DND-41 (cell line): ENCODE data around the gene SOX8.
"Not testable (repeated sequence)": the region's sequence is repeated elsewhere in the genome, so short reads cannot be mapped to it uniquely, and the experiment has no call there.

Experiments used
- ATAC-seq: fragments of 200-7000 bp; cut with Tn5 transposase; 3 replicates; pipeline ENCODE4 v1.9.1; 2021; ENCODE audit warnings: low read depth; ENCODE audit not compliant: insufficient read depth
- DNase-seq: peaks from one replicate; pipeline ENCODE4 v3.0.0-alpha.2; 2020
- H2AFZ ChIP-seq: 2 replicates; pipeline ENCODE4 v1.6.0; 2012; ENCODE audit warnings: low read depth, low read length
- H3K27ac ChIP-seq: 2 replicates; pipeline ENCODE4 v1.5.1; 2012; ENCODE audit warnings: low read length, inconsistent platforms
- H3K27me3 ChIP-seq: fragments of 200-600 bp; sonication (generic); 2 replicates; pipeline ENCODE4 v1.6.0; 2012; ENCODE audit warnings: low read length, mild to moderate bottlenecking, inconsistent platforms; ENCODE audit not compliant: insufficient read depth, poor library complexity
- H3K36me3 ChIP-seq: 2 replicates; pipeline ENCODE4 v1.5.1; 2012; ENCODE audit warnings: low read length, inconsistent platforms; ENCODE audit not compliant: insufficient read depth
- H3K4me1 ChIP-seq: 2 replicates; pipeline ENCODE4 v1.5.1; 2012; ENCODE audit warnings: mild to moderate bottlenecking, low read length; ENCODE audit not compliant: insufficient read depth
- H3K4me2 ChIP-seq: 2 replicates; pipeline ENCODE4 v1.6.0; 2012; ENCODE audit warnings: mild to moderate bottlenecking, moderate library complexity, low read length, inconsistent platforms; ENCODE audit not compliant: insufficient read depth
- H3K4me3 ChIP-seq, 2 experiments: fragments of 200-600 bp in 1 of 2; shearing (Covaris generic) in 1 of 2; 2 replicates each; pipeline ENCODE4 v1.5.1; 2012 to 2016; ENCODE audit warnings: inconsistent platforms in 2 of 2, low read length in 2 of 2, mild to moderate bottlenecking in 2 of 2, low read depth in 1 of 2, moderate library complexity in 1 of 2
- H3K79me2 ChIP-seq: 2 replicates; pipeline ENCODE4 v1.6.0; 2012; ENCODE audit warnings: low read length, inconsistent platforms; ENCODE audit not compliant: insufficient read depth
- H3K9ac ChIP-seq: 2 replicates; pipeline ENCODE4 v1.6.0; 2012; ENCODE audit warnings: low read depth, mild to moderate bottlenecking, inconsistent platforms, low read length, moderate library complexity
- H3K9me3 ChIP-seq: 2 replicates; pipeline ENCODE4 v1.5.1; 2012; ENCODE audit warnings: low read length, moderate library complexity, mild to moderate bottlenecking, inconsistent platforms; ENCODE audit not compliant: insufficient read depth, severe bottlenecking
- H4K20me1 ChIP-seq: 2 replicates; pipeline ENCODE4 v1.6.0; 2012; ENCODE audit warnings: low read length; ENCODE audit not compliant: insufficient read depth
- CTCF ChIP-seq: IDR thresholded peaks from 2 replicates; pipeline ENCODE4 v1.5.1; 2012; ENCODE audit warnings: borderline replicate concordance, low read length, moderate library complexity, mild to moderate bottlenecking; ENCODE audit not compliant: poor library complexity, severe bottlenecking; ENCODE audit errors: extremely low read depth
- EZH2 ChIP-seq: IDR thresholded peaks from 3 replicates; pipeline ENCODE4 v1.6.1; 2012; ENCODE audit warnings: borderline replicate concordance, low read depth, mild to moderate bottlenecking, moderate library complexity, low read length, inconsistent platforms; ENCODE audit not compliant: severe bottlenecking

The SOX8 gene

DNA sequence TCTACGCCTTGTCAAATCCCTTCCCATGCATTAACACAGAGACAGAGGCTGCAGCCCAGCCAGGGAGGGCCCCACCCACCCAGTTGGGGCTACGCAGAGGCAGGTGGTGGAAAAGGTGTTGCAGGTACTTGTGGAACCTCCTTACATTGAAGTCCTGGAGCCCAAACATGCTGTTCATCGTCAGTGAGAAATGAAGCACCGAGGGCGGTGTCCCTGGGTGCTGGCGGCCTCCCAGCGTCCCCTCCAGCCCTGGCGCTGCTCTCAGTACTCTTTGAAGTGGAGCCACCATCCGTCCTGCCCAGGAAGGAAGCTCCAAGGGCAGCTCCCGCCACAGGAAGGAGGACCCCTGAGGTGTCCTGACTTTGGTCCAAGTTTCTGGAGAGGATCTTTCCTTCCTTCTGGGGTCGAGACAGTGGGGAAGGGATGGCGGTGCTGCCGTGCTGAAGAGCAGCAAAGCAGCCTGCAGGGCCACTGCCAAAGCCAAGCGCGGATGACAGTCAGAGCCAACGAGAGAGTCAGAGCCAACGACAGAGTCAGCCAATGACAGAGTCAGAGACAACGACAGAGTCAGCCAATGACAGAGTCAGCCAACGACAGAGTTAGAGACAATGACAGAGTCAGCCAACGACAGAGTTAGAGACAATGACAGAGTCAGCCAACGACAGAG, 34.2 kb upstream of the SOX8 start:
- Histone ChIP-seq H3K27ac (no peak overlapping the region), H4K20me1 (peaks cover 3% of the 10 kb centered on the region; the same call in 1 of the 2 replicates), H3K9me3 (peaks cover 10% of the 10 kb centered on the region), H3K4me1 (no peaks in the 10 kb centered on the region), H3K4me2 (no peak overlapping the region), H3K27me3 (no peaks in the 10 kb centered on the region), H3K4me3 (no peak overlapping the region), H3K9ac (no peak overlapping the region), H2AFZ (no peak overlapping the region), H3K36me3 (peaks cover 50% of the 10 kb centered on the region), H3K79me2 (no peaks in the 10 kb centered on the region)
- DNase-seq = no peak
- ATAC-seq = no peak
- TF ChIP-seq EZH2 = no peak
- TF ChIP-seq CTCF = no peak

DNA sequence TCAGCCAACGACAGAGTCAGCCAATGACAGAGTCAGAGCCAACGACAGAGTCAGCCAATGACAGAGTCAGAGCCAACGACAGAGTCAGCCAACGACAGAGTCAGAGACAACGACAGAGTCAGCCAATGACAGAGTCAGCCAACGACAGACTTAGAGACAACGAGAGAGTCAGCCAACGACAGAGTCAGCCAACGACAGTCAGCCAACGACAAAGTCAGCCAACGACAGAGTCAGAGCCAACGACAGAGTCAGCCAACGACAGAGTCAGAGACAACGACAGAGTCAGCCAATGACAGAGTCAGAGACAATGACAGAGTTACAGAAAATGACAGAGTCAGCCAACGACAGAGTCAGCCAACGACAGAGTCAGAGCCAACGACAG, 33.7 kb upstream of the SOX8 start:
- H4K20me1 ChIP-seq, H3K4me3 ChIP-seq, H3K9me3 ChIP-seq, H3K4me2 ChIP-seq, ATAC-seq, H2AFZ ChIP-seq, H3K27me3 ChIP-seq, H3K4me1 ChIP-seq, H3K9ac ChIP-seq, H3K79me2 ChIP-seq, DNase-seq, H3K27ac ChIP-seq: not testable (repeated sequence)
- peaks cover 49% of the 10 kb centered on the region for H3K36me3 ChIP-seq

DNA sequence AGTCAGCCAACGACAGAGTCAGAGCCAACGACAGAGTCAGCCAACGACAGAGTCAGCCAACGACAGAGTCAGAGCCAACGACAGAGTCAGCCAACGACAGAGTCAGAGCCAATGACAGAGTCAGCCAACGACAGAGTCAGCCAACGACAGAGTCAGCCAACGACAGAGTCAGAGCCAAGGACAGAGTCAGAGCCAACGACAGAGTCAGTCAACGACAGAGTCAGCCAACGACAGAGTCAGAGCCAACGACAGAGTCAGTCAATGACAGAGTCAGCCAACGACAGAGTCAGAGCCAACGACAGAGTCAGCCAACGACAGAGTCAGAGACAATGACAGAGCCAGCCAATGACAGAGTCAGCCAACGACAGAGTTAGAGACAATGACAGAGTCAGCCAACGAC, 32.8 kb upstream of the SOX8 start:
- not testable (repeated sequence) for H3K9me3 ChIP-seq, H3K27me3 ChIP-seq, H3K9ac ChIP-seq, H3K27ac ChIP-seq, H3K4me3 ChIP-seq, ATAC-seq, H4K20me1 ChIP-seq, DNase-seq, H2AFZ ChIP-seq, H3K4me2 ChIP-seq, H3K79me2 ChIP-seq, H3K4me1 ChIP-seq
- peaks cover 47% of the 10 kb centered on the region for H3K36me3 ChIP-seq

DNA sequence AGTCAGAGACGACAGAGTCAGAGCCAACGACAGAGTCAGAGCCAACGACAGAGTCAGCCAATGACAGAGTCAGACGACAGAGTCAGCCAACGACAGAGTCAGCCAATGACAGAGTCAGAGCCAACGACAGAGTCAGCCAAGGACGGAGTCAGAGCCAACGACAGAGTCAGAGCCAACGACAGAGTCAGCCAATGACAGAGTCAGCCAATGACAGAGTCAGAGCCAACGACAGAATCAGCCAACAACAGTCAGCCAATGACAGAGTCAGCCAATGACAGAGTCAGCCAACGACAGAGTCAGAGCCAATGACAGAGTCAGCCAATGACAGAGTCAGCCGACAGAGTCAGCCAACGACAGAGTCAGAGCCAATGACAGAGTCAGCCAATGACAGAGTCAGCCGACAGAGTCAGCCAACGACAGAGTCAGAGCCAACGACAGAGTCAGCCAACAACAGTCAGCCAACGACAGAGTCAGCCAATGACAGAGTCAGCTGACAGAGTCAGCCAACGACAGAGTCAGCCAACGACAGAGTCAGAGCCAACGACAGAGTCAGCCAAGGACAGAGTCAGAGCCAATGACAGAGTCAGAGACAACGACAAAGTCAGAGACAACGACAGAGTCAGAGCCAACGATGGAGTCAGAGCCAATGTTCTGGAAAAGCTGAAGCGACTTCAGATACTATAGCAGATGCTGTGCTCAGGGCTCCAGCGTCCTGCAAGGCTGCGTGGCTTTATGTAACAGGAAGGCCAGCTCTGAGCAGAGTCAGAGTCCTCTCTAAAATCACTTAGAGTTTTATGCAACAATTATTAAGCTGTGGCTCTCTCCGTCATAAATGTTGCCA, 30.6 kb upstream of the SOX8 start:
- H3K79me2 ChIP-seq, ATAC-seq, H2AFZ ChIP-seq, H4K20me1 ChIP-seq, H3K27ac ChIP-seq, H3K27me3 ChIP-seq, H3K4me1 ChIP-seq, H3K9ac ChIP-seq, H3K4me3 ChIP-seq, H3K4me2 ChIP-seq, DNase-seq, H3K9me3 ChIP-seq: not testable (repeated sequence)
- H3K36me3 ChIP-seq = peaks cover 49% of the 10 kb centered on the region
